ENCODE results near the gene CPEB4. TPM values are rescaled to one million over a fixed set of nuclear protein-coding genes. Genes with fewer than 3 reads are reported as not detected.

The CPEB4 gene
- total RNA-seq, 2 experiments from 2014 or later = 11.8 to 13.0 TPM

GRCh38 chr5:173967241-173967640 is 79.1 kb downstream of the CPEB4 start:
- Mint-ChIP-seq H3K4me3 (no peak overlapping the region), H3K9me3 (no peaks in the 10 kb centered on the region), H3K27ac (no peak overlapping the region), H3K36me3 (no peaks in the 10 kb centered on the region), H3K27me3 (peaks cover 4% of the 10 kb centered on the region), H3K4me1 (peaks cover 5% of the 10 kb centered on the region)
- DNase-seq (no peak), ATAC-seq (ENCODE audit: low read depth) (no peak)
- POLR2A ChIA-PET = no interaction called here

GRCh38 chr5:173968154-173968797 is 80.1 kb downstream of the CPEB4 start:
- H3K9me3 Mint-ChIP-seq = no peaks in the 10 kb centered on the region
- ATAC-seq (ENCODE audit: low read depth) (no peak), DNase-seq (no peak)
- no peak overlapping the region for H3K4me3 Mint-ChIP-seq
- no peak overlapping the region for H3K27ac Mint-ChIP-seq
- peaks cover 4% of the 10 kb centered on the region for H3K27me3 Mint-ChIP-seq
- no peaks in the 10 kb centered on the region for H3K36me3 Mint-ChIP-seq
- peaks cover 5% of the 10 kb centered on the region for H3K4me1 Mint-ChIP-seq
- POLR2A ChIA-PET = no interaction called here

- Mint-ChIP-seq H3K27me3 (peaks cover 6% of the 10 kb centered on the region), H3K4me3 (no peak overlapping the region), H3K27ac (no peak overlapping the region), H3K4me1 (peaks cover 4% of the 10 kb centered on the region), H3K9me3 (no peaks in the 10 kb centered on the region), H3K36me3 (no peaks in the 10 kb centered on the region)
- no peak for DNase-seq
- POLR2A ChIA-PET = no interaction called here
- no peak for ATAC-seq (ENCODE audit: low read depth)
Observed at GRCh38 chr5:173969167-173970049, 81.3 kb downstream of the CPEB4 start.

GRCh38 chr5:173970878-173971650 is 82.9 kb downstream of the CPEB4 start:
- H3K27me3 Mint-ChIP-seq = peaks cover 6% of the 10 kb centered on the region
- H3K27ac Mint-ChIP-seq = no peak overlapping the region
- POLR2A ChIA-PET = interaction anchor here (0.6 kb wide), 1 partner anchor 351 kb away, joined by 3 read pairs; no protein-coding TSS in a partner anchor
- H3K9me3 Mint-ChIP-seq = no peaks in the 10 kb centered on the region
- DNase-seq (no peak), ATAC-seq (ENCODE audit: low read depth) (no peak)
- no peak overlapping the region for H3K4me3 Mint-ChIP-seq
- no peaks in the 10 kb centered on the region for H3K36me3 Mint-ChIP-seq
- peaks cover 4% of the 10 kb centered on the region for H3K4me1 Mint-ChIP-seq

GRCh38 chr5:173971681-173972345 is 83.7 kb downstream of the CPEB4 start:
- ATAC-seq (ENCODE audit: low read depth) = no peak
- DNase-seq = no peak
- POLR2A ChIA-PET = no interaction called here
- Mint-ChIP-seq H3K36me3 (no peaks in the 10 kb centered on the region), H3K9me3 (no peaks in the 10 kb centered on the region), H3K4me3 (no peak overlapping the region), H3K4me1 (peaks cover 4% of the 10 kb centered on the region), H3K27ac (no peak overlapping the region), H3K27me3 (peaks cover 9% of the 10 kb centered on the region)

- POLR2A ChIA-PET = interaction anchor here (1.3 kb wide), 1 partner anchor 356 kb away, joined by 8 read pairs; the partner anchor contains the start of gene BOD1
- ATAC-seq (ENCODE audit: low read depth) = no peak
- H3K36me3 Mint-ChIP-seq = no peaks in the 10 kb centered on the region
Observed at GRCh38 chr5:173972607-173972924, 84.4 kb downstream of the CPEB4 start.

GRCh38 chr5:173972925-173973615 is 84.9 kb downstream of the CPEB4 start:
- Mint-ChIP-seq H3K4me3 (peak overlapping the region; percentile 77), H3K4me1 (peaks cover 4% of the 10 kb centered on the region), H3K9me3 (no peaks in the 10 kb centered on the region), H3K36me3 (no peaks in the 10 kb centered on the region), H3K27ac (no peak overlapping the region), H3K27me3 (peaks cover 15% of the 10 kb centered on the region)
- POLR2A ChIA-PET = interaction anchor here (1.3 kb wide), 1 partner anchor 357 kb away, joined by 8 read pairs; the partner anchor contains the start of gene BOD1
- DNase-seq (peak; percentile 73), ATAC-seq (ENCODE audit: low read depth) (peak; percentile 61)

More at GRCh38 chr5:173972607-173972924, 84.4 kb downstream of the CPEB4 start:
- no peak overlapping the region for H3K4me3 Mint-ChIP-seq
- no peak for DNase-seq
- no peaks in the 10 kb centered on the region for H3K9me3 Mint-ChIP-seq
- no peak overlapping the region for H3K27ac Mint-ChIP-seq
- H3K4me1 Mint-ChIP-seq = peaks cover 4% of the 10 kb centered on the region
- peaks cover 11% of the 10 kb centered on the region for H3K27me3 Mint-ChIP-seq

- Mint-ChIP-seq H3K27me3 (peaks cover 17% of the 10 kb centered on the region), H3K9me3 (no peaks in the 10 kb centered on the region), H3K27ac (no peak overlapping the region), H3K36me3 (no peaks in the 10 kb centered on the region), H3K4me3 (peak overlapping the region; percentile 77), H3K4me1 (peaks cover 4% of the 10 kb centered on the region)
- ATAC-seq (ENCODE audit: low read depth) (peak; percentile 24), DNase-seq (no peak)
- POLR2A ChIA-PET = interaction anchor here (1.3 kb wide), 1 partner anchor 357 kb away, joined by 8 read pairs; the partner anchor contains the start of gene BOD1
Observed at GRCh38 chr5:173973616-173973969, 85.4 kb downstream of the CPEB4 start.

GRCh38 chr5:173974688-173975239 is 86.6 kb downstream of the CPEB4 start:
- Mint-ChIP-seq H3K4me3 (no peak overlapping the region), H3K9me3 (no peaks in the 10 kb centered on the region), H3K4me1 (peaks cover 2% of the 10 kb centered on the region), H3K27me3 (peaks cover 25% of the 10 kb centered on the region), H3K27ac (no peak overlapping the region), H3K36me3 (no peaks in the 10 kb centered on the region)
- DNase-seq (no peak), ATAC-seq (ENCODE audit: low read depth) (no peak)
- POLR2A ChIA-PET = interaction anchor here (1.4 kb wide), 1 partner anchor 359 kb away, joined by 3 read pairs; the partner anchor contains the start of gene BOD1

- Mint-ChIP-seq H3K27ac (no peak overlapping the region), H3K9me3 (no peaks in the 10 kb centered on the region), H3K4me3 (no peak overlapping the region), H3K4me1 (no peaks in the 10 kb centered on the region), H3K36me3 (no peaks in the 10 kb centered on the region), H3K27me3 (peaks cover 29% of the 10 kb centered on the region)
- POLR2A ChIA-PET = no interaction called here
- ATAC-seq (ENCODE audit: low read depth) (no peak), DNase-seq (no peak)
Observed at GRCh38 chr5:173981185-173981761, 93.1 kb downstream of the CPEB4 start.

GRCh38 chr5:173984218-173984617 is 96.1 kb downstream of the CPEB4 start:
- Mint-ChIP-seq H3K27ac (no peak overlapping the region), H3K4me1 (no peaks in the 10 kb centered on the region), H3K36me3 (no peaks in the 10 kb centered on the region), H3K4me3 (no peak overlapping the region), H3K9me3 (no peaks in the 10 kb centered on the region), H3K27me3 (peaks cover 14% of the 10 kb centered on the region)
- POLR2A ChIA-PET = no interaction called here
- DNase-seq (no peak), ATAC-seq (ENCODE audit: low read depth) (no peak)
